Non-pigmented ciliary epithelial cell (primary cell): ENCODE measurements around the gene NOC3L.
"Not testable (repeated sequence)": the region's sequence is repeated elsewhere in the genome, so short reads cannot be mapped to it uniquely, and the experiment has no call there.

ENCODE experiments used
- DNase-seq: peaks from one replicate; pipeline ENCODE4 v3.0.0-alpha.2; 2010; ENCODE audit warnings: low read depth

Gene NOC3L

GRCh38 chr10:94363251-94363565, 469 bp upstream of the NOC3L start:
- DNase-seq: no peak

- DNase-seq: no peak
These were observed 1.5 kb downstream of the NOC3L start for GRCh38 chr10:94361171-94361794.

GRCh38 chr10:94358480-94358879, 4.3 kb downstream of the NOC3L start:
- peak; percentile 85 for DNase-seq

- no peak for DNase-seq
These were observed 5.5 kb downstream of the NOC3L start for GRCh38 chr10:94357193-94357592.

GRCh38 chr10:94355841-94356240, 6.9 kb downstream of the NOC3L start:
- DNase-seq: no peak

GRCh38 chr10:94353336-94353735, 9.4 kb downstream of the NOC3L start:
- DNase-seq: no peak

- no peak for DNase-seq
These were observed 11.7 kb downstream of the NOC3L start for GRCh38 chr10:94351089-94351488.

- not testable (repeated sequence) for DNase-seq
These were observed 12.2 kb downstream of the NOC3L start for GRCh38 chr10:94350500-94350899.

GRCh38 chr10:94349327-94349726, 13.4 kb downstream of the NOC3L start:
- no peak for DNase-seq

GRCh38 chr10:94344522-94345122, 18.1 kb downstream of the NOC3L start:
- no peak for DNase-seq

- no peak for DNase-seq
These were observed 19.6 kb downstream of the NOC3L start for GRCh38 chr10:94343151-94343550.

GRCh38 chr10:94334857-94335256, 27.9 kb downstream of the NOC3L start:
- DNase-seq: no peak

- DNase-seq: no peak
These were observed 29.7 kb downstream of the NOC3L start for GRCh38 chr10:94333051-94333450.

GRCh38 chr10:94328613-94329012, 34.1 kb downstream of the NOC3L start:
- DNase-seq: no peak

GRCh38 chr10:94327649-94328048, 35.1 kb downstream of the NOC3L start:
- no peak for DNase-seq

GRCh38 chr10:94324609-94325233, 38.0 kb downstream of the NOC3L start:
- DNase-seq: no peak

GRCh38 chr10:94320285-94320914, 42.3 kb downstream of the NOC3L start:
- no peak for DNase-seq

GRCh38 chr10:94316560-94316959, 46.2 kb downstream of the NOC3L start:
- no peak for DNase-seq

GRCh38 chr10:94315975-94316464, 46.7 kb downstream of the NOC3L start:
- peak; percentile 48 for DNase-seq

GRCh38 chr10:94315024-94315451, 47.7 kb downstream of the NOC3L start:
- DNase-seq: no peak

GRCh38 chr10:94310369-94310768, 52.4 kb downstream of the NOC3L start:
- no peak for DNase-seq

GRCh38 chr10:94308866-94309265, 53.9 kb downstream of the NOC3L start:
- no peak for DNase-seq

GRCh38 chr10:94307046-94307615, 55.6 kb downstream of the NOC3L start:
- no peak for DNase-seq
